ENCODE measurements around the gene TFPT. TPM values are rescaled to one million over a fixed set of nuclear protein-coding genes. Genes with fewer than 3 reads are reported as not detected.

Gene TFPT
- total and polyA plus RNA-seq, 2 of the 13 experiments (the other 11 are each of a cell fraction or from before 2014, with no cell fraction given): 8.4 to 10.7 TPM

DNA sequence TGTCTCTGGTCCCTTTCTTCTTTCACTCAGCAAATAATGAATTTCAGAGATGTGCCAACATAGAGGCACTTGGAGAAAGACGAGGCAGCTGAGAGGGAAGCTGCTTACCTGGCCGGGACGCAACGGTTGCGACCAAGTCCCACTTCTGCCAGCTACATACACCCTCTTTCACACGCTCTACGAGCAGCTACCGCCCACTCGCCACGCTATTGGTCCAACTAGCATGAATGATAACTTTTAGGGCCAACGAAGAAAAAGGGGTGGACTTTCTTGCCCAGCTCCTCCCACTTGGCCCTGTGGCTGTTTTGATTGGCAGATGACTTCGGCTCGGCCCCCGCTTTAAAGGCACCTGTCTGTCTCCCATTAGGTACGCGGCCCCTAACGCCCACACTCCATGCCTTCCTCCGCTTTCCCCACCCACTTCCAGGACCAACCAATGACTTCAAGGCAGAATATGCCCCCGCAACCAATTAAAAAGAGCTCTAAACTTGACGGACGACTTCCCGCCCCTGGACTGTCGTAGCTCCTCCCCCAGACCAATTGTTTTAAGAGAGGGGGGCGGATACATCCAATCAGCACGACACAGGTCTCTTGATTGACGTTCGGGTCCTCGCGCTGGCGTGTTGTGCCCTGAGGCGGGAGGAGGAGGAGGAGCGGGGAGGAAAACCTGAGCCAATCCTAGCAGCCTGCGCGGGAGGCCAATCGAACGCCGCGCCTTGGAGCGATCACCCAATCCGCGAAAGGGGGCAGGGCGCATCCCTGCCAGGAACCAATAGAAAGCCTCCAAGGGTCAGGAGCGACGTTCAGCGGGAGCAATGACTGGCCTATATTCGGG is 21.6 kb upstream of the TFPT start (continued):
- TF ChIP-seq, protein P1, sequence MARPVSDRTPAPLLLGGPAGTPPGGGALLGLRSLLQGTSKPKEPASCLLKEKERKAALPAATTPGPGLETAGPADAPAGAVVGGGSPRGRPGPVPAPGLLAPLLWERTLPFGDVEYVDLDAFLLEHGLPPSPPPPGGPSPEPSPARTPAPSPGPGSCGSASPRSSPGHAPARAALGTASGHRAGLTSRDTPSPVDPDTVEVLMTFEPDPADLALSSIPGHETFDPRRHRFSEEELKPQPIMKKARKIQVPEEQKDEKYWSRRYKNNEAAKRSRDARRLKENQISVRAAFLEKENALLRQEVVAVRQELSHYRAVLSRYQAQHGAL (CRISPR knock-in tag; IDR thresholded peaks at IDR 0.05; ENCODE audit: not compliant biosample characterization): no peak
- TF ChIP-seq, protein P2, sequence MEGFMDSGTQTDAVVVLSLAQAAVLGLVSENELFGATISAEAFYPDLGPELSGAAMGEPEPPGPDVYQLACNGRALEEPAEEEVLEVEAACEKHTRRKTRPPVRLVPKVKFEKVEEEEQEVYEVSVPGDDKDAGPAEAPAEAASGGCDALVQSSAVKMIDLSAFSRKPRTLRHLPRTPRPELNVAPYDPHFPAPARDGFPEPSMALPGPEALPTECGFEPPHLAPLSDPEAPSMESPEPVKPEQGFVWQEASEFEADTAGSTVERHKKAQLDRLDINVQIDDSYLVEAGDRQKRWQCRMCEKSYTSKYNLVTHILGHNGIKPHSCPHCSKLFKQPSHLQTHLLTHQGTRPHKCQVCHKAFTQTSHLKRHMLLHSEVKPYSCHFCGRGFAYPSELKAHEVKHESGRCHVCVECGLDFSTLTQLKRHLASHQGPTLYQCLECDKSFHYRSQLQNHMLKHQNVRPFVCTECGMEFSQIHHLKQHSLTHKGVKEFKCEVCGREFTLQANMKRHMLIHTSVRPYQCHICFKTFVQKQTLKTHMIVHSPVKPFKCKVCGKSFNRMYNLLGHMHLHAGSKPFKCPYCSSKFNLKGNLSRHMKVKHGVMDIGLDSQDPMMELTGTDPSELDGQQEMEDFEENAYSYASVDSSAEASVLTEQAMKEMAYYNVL (CRISPR knock-in tag; IDR thresholded peaks at IDR 0.05; ENCODE audit: borderline replicate concordance): no peak
- no peak for TF ChIP-seq ZNF33B (CRISPR knock-in tag; IDR thresholded peaks at IDR 0.05)
- TF ChIP-seq BRD4 (CRISPR knock-in tag; IDR thresholded peaks at IDR 0.05): no peak
- peak; percentile 20; the same call in 1 of the 2 replicates for TF ChIP-seq GABPA (IDR thresholded peaks at IDR 0.05; ENCODE audit: low read depth, low read length)
- peak; percentile 65; the same call in 1 of the 2 replicates for TF ChIP-seq GABPA (CRISPR knock-in tag; IDR thresholded peaks at IDR 0.05; ENCODE audit: low read depth)
- no peak for TF ChIP-seq FOXC1 (CRISPR knock-in tag; IDR thresholded peaks at IDR 0.05; ENCODE audit: borderline replicate concordance)
- TF ChIP-seq ZNF136 (CRISPR knock-in tag; IDR thresholded peaks at IDR 0.05; ENCODE audit: low read depth): no peak
- no peak for TF ChIP-seq ZFP36 (IDR thresholded peaks at IDR 0.05; ENCODE audit: borderline replicate concordance, low read depth, low read length, partially characterized antibody)
- TF ChIP-seq U2AF2 (IDR thresholded peaks at IDR 0.05; ENCODE audit: low read depth, low read length): no peak
- TF ChIP-seq, protein P3, sequence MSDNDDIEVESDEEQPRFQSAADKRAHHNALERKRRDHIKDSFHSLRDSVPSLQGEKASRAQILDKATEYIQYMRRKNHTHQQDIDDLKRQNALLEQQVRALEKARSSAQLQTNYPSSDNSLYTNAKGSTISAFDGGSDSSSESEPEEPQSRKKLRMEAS (IDR thresholded peaks at IDR 0.05): 0 out of 2 replicates have a peak, but pooled peaks have one; percentile 9
- no peak for TF ChIP-seq RXRA (CRISPR knock-in tag; IDR thresholded peaks at IDR 0.05)
- TF ChIP-seq ZBTB42 (CRISPR knock-in tag; IDR thresholded peaks at IDR 0.05): no peak
- TF ChIP-seq ATAD3A (CRISPR knock-in tag; IDR thresholded peaks at IDR 0.05): no peak
- TF ChIP-seq GRHL1 (CRISPR knock-in tag; conservative IDR thresholded peaks at IDR 0.05): no peak
- TF ChIP-seq, protein P4, sequence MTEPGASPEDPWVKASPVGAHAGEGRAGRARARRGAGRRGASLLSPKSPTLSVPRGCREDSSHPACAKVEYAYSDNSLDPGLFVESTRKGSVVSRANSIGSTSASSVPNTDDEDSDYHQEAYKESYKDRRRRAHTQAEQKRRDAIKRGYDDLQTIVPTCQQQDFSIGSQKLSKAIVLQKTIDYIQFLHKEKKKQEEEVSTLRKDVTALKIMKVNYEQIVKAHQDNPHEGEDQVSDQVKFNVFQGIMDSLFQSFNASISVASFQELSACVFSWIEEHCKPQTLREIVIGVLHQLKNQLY (CRISPR knock-in tag; IDR thresholded peaks at IDR 0.05): no peak
- no peak for TF ChIP-seq ZBTB20 (CRISPR knock-in tag; IDR thresholded peaks at IDR 0.05; ENCODE audit: borderline replicate concordance, low read depth)
- TF ChIP-seq ZNF749 (CRISPR knock-in tag; IDR thresholded peaks at IDR 0.05; ENCODE audit: borderline replicate concordance): no peak
- TF ChIP-seq ARNTL (CRISPR knock-in tag; IDR thresholded peaks at IDR 0.05): no peak; the same call in 1 of the 2 replicates
- TF ChIP-seq POLR2G (IDR thresholded peaks at IDR 0.05; ENCODE audit: low read depth, low read length): peak; percentile 80
- TF ChIP-seq NR2C2 (CRISPR knock-in tag; IDR thresholded peaks at IDR 0.05; ENCODE audit: borderline replicate concordance): no peak
- TF ChIP-seq PAWR (CRISPR knock-in tag; IDR thresholded peaks at IDR 0.05; ENCODE audit: borderline replicate concordance): no peak
- TF ChIP-seq ZNF317 (CRISPR knock-in tag; IDR thresholded peaks at IDR 0.05): no peak
- TF ChIP-seq CHD4 (IDR thresholded peaks at IDR 0.05; ENCODE audit: borderline replicate concordance, low read length): no peak
- no peak for TF ChIP-seq ZNF12 (CRISPR knock-in tag; IDR thresholded peaks at IDR 0.05)
- no peak for TF ChIP-seq ZNF619 (CRISPR knock-in tag; IDR thresholded peaks at IDR 0.05)
